Esophagus (tissue), 2 donors: ENCODE results near the gene MEGF8. TPM values are rescaled to one million over a fixed set of nuclear protein-coding genes. Genes with fewer than 3 reads are reported as not detected.
"Not testable (repeated sequence)": the region's sequence is repeated elsewhere in the genome, so short reads cannot be mapped to it uniquely, and the experiment has no call there.

Source experiments
- H3K27ac ChIP-seq, 2 donors: one replicate each; pipeline ENCODE4 v1.5.1; 2013; ENCODE audit warnings: low read depth in 2 of 2, mild to moderate bottlenecking in 2 of 2, inconsistent platforms in 1 of 2, low read length in 1 of 2, moderate library complexity in 1 of 2
- H3K27me3 ChIP-seq, 2 donors: one replicate each; pipeline ENCODE4 v1.6.1; 2013; ENCODE audit warnings: low read length in 2 of 2, control low read depth in 1 of 2, mild to moderate bottlenecking in 1 of 2; ENCODE audit not compliant: insufficient read depth in 2 of 2, control insufficient read depth in 1 of 2
- H3K36me3 ChIP-seq, 2 donors: one replicate each; pipeline ENCODE4 v1.6.1; 2013; ENCODE audit warnings: low read length in 1 of 2; ENCODE audit not compliant: control insufficient read depth in 2 of 2, insufficient read depth in 2 of 2
- H3K4me1 ChIP-seq, 2 donors: one replicate each; pipeline ENCODE4 v1.6.1; 2013; ENCODE audit warnings: low read length in 1 of 2; ENCODE audit not compliant: control insufficient read depth in 2 of 2, insufficient read depth in 2 of 2
- H3K4me3 ChIP-seq, 2 donors: one replicate each; pipeline ENCODE4 v1.5.1; 2013; ENCODE audit warnings: low read length in 2 of 2, mild to moderate bottlenecking in 2 of 2, low read depth in 1 of 2, moderate library complexity in 1 of 2
- H3K9me3 ChIP-seq, 2 donors: one replicate each; pipeline ENCODE4 v1.6.1; 2013; ENCODE audit warnings: mild to moderate bottlenecking in 2 of 2, low read depth in 1 of 2, low read length in 1 of 2, moderate library complexity in 1 of 2; ENCODE audit not compliant: control insufficient read depth in 2 of 2, insufficient read depth in 1 of 2
- WGBS, 2 donors: extraction: QIAGEN DNeasy Blood & Tissue Kit; methylation state at CpG; one replicate each; pipeline ENCODE4 v1.1.7; 2013; 5-methylcytosine and 5-hydroxymethylcytosine counted together
- polyA plus RNA-seq, 2 donors: library from polyadenylated mRNA; stranded (reverse); fragments of 200-250 nt; gene quantifications; one replicate each; pipeline ENCODE4 v1.2.3, GENCODE V29; 2013
- donor health status: healthy with polysubstance abuse.
- donor health status: Bipolar disorder and iron deficiency.

Gene MEGF8
- polyA plus RNA-seq, 2 donors: 4.4 to 8.6 TPM

DNA sequence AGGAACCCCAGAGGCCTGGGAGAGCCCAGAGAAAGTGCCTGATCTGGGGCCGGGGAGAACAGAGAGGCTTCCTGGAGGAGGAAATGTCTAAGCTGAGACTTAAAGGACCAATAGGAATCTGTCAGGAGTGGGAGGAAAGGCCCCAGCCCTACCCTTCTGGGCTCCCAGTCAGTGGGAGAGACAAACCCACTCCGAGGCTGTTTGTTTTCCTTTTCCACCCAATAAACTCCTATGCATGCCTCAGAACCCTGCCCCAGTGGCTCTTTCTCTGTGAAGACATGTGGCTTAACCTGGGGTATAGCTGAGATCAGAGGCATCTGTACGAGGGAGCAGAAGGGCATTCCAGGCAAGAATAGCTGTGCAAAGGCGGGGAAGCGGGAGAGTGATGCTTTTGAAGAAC is 1.9 kb downstream of the MEGF8 start:
- WGBS, 2 donors: 85 to 87% methylated on average over 5 of the region's 5 CpGs
- Histone ChIP-seq H3K9me3 (no peaks in the 10 kb centered on the region), H3K4me1 (peaks cover 3 to 5% of the 10 kb centered on the region in 2 donors), H3K36me3 (no peaks in the 10 kb centered on the region), H3K4me3 (no peak overlapping the region), H3K27ac (no peak overlapping the region), H3K27me3 (peaks cover 0 to 12% of the 10 kb centered on the region in 2 donors)

DNA sequence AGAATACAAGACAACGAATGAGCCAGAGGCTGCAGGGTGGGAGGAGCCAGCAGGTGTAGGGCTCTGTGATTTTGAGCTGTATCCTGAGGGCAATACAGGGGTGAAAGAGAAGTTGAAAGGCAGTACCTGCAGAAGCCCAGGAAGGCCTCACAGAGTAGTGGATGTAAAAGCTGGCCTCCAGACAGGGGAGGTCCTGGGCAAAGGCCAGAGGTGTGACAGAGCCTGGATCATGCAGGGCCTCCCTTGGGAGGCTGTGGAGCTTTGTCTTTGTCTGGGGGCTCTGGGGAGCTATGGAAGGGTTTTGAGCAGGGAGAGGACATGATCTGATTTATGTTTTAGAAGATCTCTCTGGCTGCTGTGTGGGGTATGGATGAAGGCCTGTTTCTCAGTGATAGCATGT is 2.7 kb downstream of the MEGF8 start:
- Histone ChIP-seq H3K27me3 (peaks cover 0 to 12% of the 10 kb centered on the region in 2 donors), H3K4me1 (peaks cover 3 to 5% of the 10 kb centered on the region in 2 donors), H3K9me3 (no peaks in the 10 kb centered on the region), H3K36me3 (no peaks in the 10 kb centered on the region), H3K4me3 (no peak overlapping the region), H3K27ac (no peak overlapping the region)
- WGBS, 2 donors: 55 to 69% methylated on average over 1 of the region's 1 CpG

DNA sequence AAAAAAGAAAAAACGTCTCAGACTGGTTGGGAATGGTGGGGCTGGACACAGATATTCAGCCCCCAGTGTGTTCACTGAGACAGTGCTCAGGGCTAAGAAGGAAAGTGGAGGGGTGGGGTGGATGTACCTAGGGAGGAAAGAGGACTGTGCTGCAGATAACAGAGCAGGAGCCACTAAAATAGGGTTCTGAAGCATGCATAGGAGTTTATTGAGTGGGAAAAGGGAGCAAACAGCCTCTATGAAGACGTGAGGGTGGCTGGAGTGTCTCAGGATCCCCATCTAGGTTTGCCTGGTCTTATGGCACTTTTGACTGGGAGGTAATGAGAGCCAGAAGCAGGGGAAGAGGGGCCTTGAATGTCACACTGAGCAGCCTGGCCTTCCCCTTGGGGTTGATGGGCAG is 3.4 kb downstream of the MEGF8 start:
- H3K4me1 ChIP-seq: peaks cover 3 to 5% of the 10 kb centered on the region in 2 donors
- peaks cover 0 to 2% of the 10 kb centered on the region in 2 donors for H3K36me3 ChIP-seq
- H3K27ac ChIP-seq: no peak overlapping the region
- peaks cover 0 to 8% of the 10 kb centered on the region in 2 donors for H3K27me3 ChIP-seq
- no peaks in the 10 kb centered on the region for H3K9me3 ChIP-seq
- 72 to 81% methylated on average over 2 of the region's 2 CpGs for WGBS, 2 donors
- no peak overlapping the region for H3K4me3 ChIP-seq

DNA sequence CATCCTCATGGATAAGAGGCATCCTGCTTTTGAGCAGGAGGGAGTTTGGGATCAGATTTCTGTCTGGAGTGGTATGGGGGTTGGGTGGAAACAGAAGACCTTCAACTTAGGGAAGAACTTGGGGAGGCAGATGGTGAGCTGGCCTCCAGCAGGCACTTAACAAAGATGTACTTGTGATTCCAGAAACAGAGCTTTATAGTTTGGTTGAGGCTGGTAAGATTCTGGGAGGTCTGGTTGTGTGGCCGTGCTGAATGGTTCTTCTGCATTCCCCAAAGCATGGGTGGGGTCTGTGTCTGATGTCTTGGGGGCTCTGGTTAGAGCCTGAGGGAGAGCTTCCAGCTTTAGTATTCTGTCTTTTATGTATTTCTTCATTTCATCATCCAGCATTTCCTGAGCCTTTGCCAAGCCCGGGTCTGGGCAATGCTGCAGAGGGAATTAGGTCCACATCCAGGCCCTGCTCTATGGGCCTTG is 4.8 kb downstream of the MEGF8 start:
- H3K27ac ChIP-seq: no peak overlapping the region
- no peak overlapping the region for H3K4me3 ChIP-seq
- H3K36me3 ChIP-seq: peaks cover 0 to 9% of the 10 kb centered on the region in 2 donors
- WGBS, 2 donors: 37 to 53% methylated on average over 2 of the region's 2 CpGs
- H3K27me3 ChIP-seq: no peaks in the 10 kb centered on the region
- H3K4me1 ChIP-seq: peaks cover 3 to 5% of the 10 kb centered on the region in 2 donors
- H3K9me3 ChIP-seq: no peaks in the 10 kb centered on the region

DNA sequence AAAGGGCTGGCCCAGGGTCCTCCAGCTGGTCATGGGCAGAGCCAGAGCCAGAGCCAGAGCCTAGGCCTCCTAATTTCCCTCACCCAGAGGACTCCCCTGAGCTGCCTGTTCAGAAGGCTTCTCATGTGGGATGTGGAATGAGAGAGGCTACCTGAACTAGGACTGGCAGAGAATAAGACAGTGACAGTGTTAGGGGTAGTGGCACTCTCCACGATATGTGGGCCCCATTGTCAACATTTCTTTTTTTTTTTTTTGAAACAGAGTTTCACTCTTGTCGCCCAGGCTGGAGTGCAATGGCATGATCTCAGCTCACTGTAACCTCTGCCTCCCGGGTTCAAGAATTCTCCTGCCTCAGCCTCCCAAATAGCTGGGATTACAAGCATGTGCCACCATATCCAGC is 5.9 kb downstream of the MEGF8 start:
- H3K27ac ChIP-seq, H3K27me3 ChIP-seq, H3K4me3 ChIP-seq, H3K36me3 ChIP-seq, H3K4me1 ChIP-seq, H3K9me3 ChIP-seq: not testable (repeated sequence)
- WGBS, 2 donors: 87 to 89% methylated on average over 3 of the region's 3 CpGs

DNA sequence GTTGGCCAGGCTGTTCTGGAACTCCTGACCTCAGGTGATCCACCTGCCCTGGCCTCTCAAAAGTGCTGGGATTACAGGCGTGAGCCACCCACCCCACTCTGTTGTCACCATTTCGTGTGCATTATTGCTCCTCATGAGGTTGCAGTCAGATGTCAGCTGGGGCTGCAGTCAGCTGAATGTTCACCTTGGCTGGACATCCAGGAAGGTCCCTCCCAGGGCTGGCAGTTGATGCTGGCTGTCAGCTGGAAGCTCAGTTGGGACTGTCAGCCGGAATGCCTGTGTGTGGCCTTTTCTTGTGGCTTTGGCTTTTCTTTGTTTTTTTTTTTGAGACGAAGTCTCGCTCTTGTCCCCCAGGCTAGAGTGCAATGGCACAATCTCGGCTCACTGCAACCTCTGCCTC is 6.6 kb downstream of the MEGF8 start:
- no peak overlapping the region for H3K4me3 ChIP-seq
- WGBS, 2 donors: 89 to 93% methylated on average over 6 of the region's 6 CpGs
- no peaks in the 10 kb centered on the region for H3K9me3 ChIP-seq
- H3K36me3 ChIP-seq: peaks cover 8 to 14% of the 10 kb centered on the region in 2 donors
- H3K27ac ChIP-seq: no peak overlapping the region
- H3K4me1 ChIP-seq: no peaks in the 10 kb centered on the region
- H3K27me3 ChIP-seq: no peaks in the 10 kb centered on the region

DNA sequence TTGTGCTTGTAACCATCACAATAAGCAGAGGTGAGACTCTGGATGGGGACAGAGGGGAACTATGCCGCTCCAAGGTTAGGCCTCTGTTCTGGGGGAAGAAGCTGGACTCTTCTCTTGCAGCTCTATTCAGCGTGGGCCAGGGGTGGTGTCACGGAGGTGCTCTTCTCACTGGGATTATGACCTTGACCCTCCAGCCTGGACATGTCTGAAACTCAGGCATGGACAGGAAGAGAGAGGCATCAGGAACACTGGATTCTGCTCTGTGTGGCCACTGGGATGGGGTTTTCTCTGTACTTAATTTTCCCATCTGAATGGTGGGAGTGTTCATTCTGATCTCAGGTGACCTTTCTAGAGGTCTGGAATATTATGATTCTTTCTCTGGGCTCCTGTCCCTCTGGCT is 7.6 kb downstream of the MEGF8 start:
- Histone ChIP-seq H3K4me3 (no peak overlapping the region), H3K4me1 (no peaks in the 10 kb centered on the region), H3K27ac (no peak overlapping the region), H3K9me3 (no peaks in the 10 kb centered on the region), H3K36me3 (peaks cover 9 to 14% of the 10 kb centered on the region in 2 donors), H3K27me3 (no peaks in the 10 kb centered on the region)
- WGBS, 2 donors: 92 to 96% methylated on average over 3 of the region's 3 CpGs

DNA sequence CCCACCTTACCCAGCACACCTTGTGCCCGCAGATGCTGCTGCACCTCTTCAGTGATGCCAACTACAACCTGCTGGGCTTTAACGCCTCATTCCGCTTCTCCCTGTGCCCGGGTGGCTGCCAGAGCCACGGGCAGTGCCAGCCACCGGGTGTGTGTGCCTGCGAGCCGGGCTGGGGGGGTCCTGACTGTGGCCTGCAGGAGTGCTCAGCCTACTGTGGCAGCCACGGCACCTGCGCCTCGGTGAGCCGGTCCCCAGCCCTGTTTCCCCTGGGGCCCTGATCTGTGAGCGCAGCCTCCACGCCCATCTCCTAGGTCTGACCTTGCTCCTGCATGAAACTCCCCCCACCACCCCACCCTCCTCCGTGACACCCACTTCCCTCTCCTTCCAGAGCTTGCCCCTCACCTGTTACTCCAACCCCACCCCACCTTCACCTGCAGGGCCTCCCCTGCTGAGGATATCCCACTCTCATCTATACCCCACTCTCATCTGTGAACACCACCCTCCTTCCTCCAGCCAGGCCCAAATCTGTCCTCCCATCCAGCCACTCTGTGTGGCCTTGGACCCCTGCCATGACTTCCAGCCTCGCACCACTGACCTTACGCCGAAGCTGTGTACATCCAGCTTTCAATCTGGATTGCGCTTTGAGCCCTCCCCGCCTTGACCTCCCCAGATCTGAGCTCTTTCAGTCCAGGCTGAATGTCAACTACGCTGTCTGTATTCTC is 8.7 kb downstream of the MEGF8 start:
- no peak overlapping the region for H3K27ac ChIP-seq
- H3K27me3 ChIP-seq: no peaks in the 10 kb centered on the region
- no peaks in the 10 kb centered on the region for H3K9me3 ChIP-seq
- no peak overlapping the region for H3K4me3 ChIP-seq
- H3K4me1 ChIP-seq: no peaks in the 10 kb centered on the region
- 81 to 85% methylated on average over 21 of the region's 21 CpGs for WGBS, 2 donors
- H3K36me3 ChIP-seq: peaks cover 9 to 14% of the 10 kb centered on the region in 2 donors

DNA sequence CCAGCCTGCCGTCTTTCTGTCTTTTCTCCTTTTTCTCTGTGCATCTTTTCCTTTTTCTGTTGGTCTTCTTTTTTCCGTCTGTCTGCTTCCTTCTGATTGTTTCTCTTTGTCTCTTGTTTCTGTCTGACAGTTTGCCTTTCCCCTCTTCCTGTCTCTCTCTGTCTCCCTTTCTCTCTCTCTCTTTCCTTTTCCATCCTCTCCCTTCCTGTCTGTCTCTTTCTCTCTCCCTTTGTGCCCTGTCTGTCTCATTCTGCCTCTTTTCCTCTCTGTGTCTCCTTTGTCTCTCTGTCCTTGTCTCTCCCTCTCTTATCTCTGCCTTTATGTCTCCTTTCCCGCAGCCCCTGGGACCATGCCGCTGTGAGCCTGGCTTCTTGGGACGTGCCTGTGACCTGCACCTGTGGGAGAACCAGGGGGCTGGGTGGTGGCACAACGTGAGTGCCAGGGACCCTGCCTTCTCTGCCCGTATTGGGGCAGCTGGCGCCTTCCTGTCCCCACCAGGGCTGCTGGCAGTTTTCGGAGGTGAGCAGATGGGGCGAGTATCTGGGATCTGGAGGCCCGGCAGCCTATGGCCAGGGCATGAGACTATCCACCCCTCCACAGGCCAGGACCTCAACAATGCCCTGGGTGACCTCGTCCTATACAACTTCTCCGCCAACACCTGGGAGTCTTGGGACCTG is 9.4 kb downstream of the MEGF8 start:
- Histone ChIP-seq H3K36me3 (peaks cover 9 to 14% of the 10 kb centered on the region in 2 donors), H3K4me1 (no peaks in the 10 kb centered on the region), H3K27me3 (no peaks in the 10 kb centered on the region), H3K9me3 (no peaks in the 10 kb centered on the region), H3K4me3 (no peak overlapping the region), H3K27ac (no peak overlapping the region)
- WGBS, 2 donors: 89% methylated on average over 13 of the region's 13 CpGs
